HTERT RPE-1 (cell line): ENCODE measurements around the gene CLDN11.

ENCODE experiments used
- in situ Hi-C: fragments of 300-500 bp; cut with MboI; formaldehyde crosslinking; loops from 4 replicates; pipeline ENCODE4 v1.14.3; 2020; ENCODE audit warnings: low sequenced_read_pairs

CLDN11 gene

DNA sequence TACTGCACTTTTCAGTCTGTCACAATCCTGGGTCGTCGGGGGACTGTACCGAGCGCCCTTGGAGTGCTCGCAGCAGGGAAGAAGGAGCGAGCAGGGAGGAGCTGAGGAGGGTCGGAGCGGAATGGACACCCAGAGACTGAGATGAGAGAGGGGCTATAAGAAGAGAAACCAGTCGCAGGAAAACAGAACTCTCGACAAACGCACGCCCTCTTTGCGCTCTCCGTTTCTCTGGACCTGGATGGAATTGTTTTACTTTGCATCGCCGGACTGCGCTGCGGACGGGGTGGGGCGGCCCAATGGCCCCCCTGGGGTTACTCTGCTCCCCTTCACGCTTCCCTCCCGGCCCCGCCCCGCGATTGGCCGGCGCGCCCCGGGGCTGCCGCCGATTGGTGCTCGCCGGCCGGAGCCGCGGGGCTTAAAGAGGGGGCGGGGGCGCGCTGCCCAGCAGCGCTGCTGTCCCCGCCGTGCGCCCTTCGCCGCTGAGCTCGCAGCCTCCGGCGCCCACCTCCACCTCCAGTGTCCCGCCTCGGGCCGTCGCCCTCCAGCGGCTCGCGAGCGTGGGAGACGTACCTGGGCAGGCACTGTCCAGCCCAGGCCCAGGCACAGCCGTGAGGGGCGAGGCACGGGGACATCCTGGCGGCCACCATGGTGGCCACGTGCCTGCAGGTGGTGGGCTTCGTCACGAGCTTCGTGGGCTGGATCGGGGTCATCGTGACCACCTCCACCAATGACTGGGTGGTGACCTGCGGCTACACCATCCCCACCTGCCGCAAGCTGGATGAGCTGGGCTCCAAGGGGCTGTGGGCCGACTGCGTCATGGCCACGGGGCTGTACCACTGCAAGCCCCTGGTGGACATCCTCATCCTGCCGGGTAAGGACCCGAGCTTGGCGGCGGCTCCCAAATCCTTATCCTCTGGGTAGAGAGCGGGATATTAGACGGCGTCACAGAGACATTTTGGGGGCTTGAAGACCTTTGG is at the start of gene CLDN11:
TSS of gene CLDN11 (plus strand) at position 447 of the 977 bp plus-strand sequence. CDS start at position 646, 199 bp downstream.
- in situ Hi-C loops: no loop called here

GRCh38 chr3:170368921-170369320 is 49.7 kb upstream of the CLDN11 start:
- in situ Hi-C loops: no loop called here

GRCh38 chr3:170372190-170372879 is 46.3 kb upstream of the CLDN11 start:
- in situ Hi-C loops: no loop called here

DNA sequence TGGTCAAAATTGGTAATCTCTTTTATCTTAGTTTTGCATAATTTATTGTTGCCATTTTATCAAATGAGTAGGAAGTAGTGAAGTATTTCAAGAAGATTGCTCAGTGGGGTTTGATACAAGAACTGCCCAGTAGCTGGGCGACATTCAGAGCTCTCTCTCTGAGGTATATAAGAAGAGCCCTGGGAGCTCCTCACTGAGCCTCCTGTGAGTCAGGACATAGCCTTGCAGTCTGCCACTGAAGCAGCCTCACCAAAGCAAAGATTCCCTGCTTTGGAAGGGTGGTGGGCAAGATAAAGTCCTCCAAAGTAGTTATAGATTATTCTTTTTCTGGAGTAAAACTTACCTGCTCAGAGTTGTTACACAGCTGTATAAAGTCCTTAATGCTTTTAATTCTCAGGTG is 35.1 kb upstream of the CLDN11 start:
- in situ Hi-C loops: no loop called here

DNA sequence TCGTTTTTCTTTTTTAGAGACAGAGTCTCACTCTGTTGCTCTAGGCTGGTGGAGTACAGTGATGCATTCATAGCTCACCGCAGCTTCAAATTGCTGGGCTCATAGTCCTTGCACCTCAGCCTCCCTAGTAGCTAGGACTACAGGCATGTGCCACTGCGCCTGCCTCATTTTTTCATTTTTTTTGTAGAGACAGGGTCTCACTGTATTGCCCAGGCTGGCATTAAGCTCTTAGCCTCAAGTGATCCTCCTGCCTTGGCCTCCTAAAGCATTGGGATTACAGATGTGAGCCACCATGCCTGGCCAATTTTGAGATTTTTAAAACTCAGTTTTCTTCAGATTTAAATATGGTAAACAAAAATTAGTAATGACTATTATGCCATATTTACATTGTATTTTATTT is 32.2 kb upstream of the CLDN11 start:
- in situ Hi-C loops: no loop called here

- in situ Hi-C loops: no loop called here
Observed at GRCh38 chr3:170387950-170388349, 30.7 kb upstream of the CLDN11 start.

DNA sequence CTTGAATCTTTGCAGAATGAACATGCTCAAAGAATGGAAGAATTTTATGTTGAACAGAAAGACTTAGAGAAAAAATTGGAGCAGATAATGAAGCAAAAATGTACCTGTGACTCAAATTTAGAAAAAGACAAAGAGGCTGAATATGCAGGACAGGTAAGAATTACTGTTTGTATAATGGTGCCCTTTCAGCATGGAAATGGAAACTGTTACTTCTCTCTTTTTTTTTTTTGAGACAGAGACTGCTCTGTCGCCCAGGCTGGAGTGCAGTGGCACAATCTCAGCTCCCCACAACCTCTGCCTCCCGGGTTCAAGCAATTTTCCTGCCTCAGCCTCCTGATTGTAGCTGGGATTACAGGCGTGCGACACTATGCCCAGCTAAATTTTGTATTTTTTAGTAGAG is 27.6 kb upstream of the CLDN11 start:
- in situ Hi-C loops: no loop called here

GRCh38 chr3:170397685-170398084 is 21.0 kb upstream of the CLDN11 start:
- in situ Hi-C loops: no loop called here

GRCh38 chr3:170405101-170405500 is 13.6 kb upstream of the CLDN11 start:
- in situ Hi-C loops: no loop called here

DNA sequence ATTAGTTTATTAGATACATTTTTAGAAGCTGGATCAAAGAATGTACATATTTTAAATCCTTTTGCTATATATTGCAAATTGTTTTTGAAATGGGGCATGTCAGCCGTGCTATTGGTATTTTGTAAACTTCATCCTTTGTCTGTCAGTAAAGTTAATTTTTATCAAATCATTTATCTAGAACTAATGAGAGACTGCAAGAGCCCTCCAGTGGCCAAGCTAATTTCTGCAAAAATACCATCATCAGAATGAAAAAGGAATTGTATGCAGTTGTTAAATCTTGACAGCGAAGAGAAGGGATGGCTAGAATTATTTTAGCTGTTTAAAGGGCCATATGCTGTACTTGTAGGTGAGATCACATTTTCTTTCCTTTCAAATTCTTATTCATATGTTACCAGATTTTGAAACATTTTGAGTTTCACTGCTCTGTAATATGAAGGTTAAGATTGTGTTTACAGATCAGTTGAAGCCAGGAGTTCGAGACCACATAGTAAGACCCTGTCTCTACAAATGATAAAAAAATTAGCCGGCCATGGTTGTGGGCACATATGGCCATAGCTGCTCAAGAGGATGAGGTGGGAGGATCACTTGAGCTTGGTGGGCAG is 8.1 kb upstream of the CLDN11 start:
- in situ Hi-C loops: no loop called here

DNA sequence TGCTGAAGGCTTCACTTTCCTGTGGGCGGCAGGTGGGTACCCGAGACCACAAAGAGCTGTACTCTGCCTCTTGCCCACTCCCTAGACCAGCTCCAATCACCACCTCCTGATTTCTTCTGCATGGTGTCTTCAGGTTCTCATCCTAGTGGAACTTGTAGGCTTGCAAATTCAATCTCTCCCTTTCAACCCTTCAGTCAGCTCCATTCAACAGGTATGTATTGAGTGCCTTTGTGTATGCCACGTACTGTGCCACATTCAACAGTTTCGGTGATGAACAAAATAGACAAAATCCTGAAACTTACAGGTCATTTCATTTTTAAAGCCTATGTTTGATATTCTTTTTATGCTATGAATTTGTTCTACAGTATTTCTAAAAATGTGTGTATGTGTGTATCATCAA is 5.4 kb upstream of the CLDN11 start:
- in situ Hi-C loops: no loop called here

DNA sequence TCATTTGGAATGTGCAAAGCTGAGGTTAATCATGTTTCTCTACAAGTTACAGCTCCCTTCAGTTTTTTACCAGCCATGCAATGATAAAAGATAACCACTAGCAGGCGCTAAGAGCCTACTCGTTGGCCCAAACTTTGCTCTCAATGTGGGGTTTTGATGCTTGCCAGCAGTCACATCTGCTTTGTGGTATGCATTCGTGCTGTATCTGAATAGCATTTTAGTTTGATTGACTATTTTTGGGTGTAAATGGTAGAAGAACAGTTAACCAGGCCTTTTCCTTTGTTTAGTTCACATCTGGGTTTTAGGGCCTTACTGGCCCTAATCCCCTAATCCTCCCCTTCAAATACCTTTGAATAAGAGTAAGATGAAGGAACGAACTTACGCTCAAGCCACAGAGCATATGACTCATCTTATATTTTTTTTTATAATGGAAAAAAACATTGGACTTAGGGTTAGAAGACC is 4.4 kb upstream of the CLDN11 start:
- in situ Hi-C loops: no loop called here

DNA sequence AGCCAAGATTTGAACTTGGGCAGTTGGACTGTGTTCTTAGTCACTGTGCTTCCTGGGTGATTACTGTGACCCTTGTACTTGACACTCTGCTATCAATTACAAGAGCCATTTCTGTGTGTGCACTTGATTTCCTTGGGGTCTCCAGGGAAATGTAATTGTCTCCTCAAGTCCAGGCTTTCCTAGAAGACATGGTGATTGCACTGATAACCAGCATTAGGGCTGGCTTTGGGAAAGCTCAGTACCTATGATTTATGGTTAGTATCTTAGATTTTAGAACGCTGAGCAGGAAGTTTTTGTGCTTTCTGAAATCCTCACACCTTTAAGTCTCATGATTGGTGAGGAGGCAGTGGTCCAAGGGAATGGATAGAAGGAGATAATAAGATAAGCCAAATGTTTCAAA is 1.6 kb upstream of the CLDN11 start:
- in situ Hi-C loops: no loop called here

GRCh38 chr3:170419557-170420087 is 954 bp downstream of the CLDN11 start:
- in situ Hi-C loops: no loop called here

GRCh38 chr3:170420307-170420821 is 1.7 kb downstream of the CLDN11 start:
- in situ Hi-C loops: no loop called here

DNA sequence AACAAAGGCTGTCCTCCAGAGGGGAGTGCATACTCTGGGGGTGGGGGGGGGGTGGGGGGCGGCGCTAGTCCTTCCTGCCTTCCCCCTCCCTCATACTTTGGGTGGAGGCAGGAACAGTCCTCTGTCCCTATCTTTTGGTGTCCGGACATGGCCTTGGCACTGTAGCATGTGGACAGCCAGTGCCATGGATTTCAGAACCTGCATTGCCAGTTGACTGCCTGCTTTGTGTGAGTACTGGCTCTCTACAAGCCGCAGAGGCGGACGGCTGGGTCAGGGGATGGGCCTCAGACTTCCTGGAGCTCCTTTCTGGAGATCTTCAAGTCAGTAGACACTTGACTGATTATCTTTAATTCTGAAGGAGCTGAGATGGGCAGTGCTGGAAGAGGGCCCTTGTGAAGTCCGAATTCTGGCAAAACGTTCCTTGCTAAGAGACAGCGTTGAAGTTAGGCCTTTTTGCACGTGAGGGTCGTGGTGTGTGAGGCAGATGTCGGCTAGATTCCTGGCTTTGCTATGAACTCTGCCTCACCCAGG is 2.5 kb downstream of the CLDN11 start:
- in situ Hi-C loops: no loop called here

GRCh38 chr3:170421758-170422157 is 3.1 kb downstream of the CLDN11 start:
- in situ Hi-C loops: no loop called here

DNA sequence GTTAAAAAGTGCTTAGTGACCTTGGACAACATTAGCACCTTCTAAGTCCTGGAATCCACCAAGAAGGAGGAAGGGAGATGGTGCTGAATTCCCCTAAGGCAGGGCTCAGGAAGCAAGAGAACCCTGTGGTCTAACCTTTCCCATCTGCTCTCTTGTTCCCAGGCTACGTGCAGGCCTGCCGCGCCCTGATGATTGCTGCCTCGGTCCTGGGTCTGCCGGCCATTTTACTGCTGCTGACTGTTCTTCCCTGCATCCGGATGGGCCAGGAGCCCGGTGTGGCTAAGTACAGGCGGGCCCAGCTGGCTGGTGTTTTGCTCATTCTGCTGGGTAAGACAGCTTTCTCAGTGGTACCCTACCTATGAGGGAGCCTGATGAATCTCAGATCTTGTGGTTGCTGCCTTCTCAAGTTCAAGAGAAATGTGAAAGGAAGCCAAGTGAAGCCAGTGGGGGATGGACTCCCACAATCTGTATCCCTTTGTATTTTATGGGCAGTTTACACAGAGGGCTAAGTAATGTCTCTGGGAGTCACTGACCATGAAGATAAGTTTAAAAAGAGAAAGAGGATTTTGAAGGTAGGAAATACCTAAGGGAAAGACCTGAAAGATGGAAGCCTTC is 4.4 kb downstream of the CLDN11 start:
- in situ Hi-C loops: no loop called here

- in situ Hi-C loops: no loop called here
Observed at GRCh38 chr3:170424879-170425278, 6.2 kb downstream of the CLDN11 start.

DNA sequence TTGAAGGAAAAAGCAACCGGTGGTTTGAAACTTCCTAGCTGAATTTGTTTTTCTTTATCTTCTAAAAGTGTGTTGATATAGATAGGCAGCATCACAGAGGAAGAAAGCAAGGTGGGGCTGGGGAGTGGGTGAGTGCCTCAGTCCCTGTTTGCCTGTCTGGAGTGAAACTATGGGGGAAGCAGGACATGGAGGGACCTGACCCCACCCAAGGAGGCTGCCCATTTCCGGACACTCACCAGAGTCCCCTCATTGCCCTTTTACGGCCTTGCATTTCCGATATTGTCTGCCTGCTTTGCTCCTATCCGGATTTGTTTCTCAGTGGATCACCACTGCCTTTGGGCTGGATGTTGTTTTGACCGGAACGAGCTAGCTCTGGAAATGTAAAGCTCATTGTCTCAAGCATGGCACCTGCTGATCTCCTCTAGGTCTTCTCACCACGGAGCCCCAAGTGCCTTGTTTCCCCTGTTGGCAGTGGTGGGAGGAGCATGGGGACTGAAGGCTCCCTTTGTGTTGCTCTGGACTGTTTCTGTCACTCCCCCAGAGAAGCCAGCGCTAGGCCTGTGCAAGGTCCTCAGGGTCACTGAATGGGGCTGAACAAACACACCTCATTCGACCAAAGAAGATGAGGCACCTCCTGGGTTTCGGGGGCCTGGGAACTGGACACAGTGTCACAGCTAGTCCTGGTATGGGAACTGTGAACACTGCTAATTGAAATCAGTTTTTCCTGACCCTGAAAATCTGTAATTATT is 7.0 kb downstream of the CLDN11 start:
- in situ Hi-C loops: no loop called here
